Measurements from ENCODE around the gene COL25A1. TPM values are rescaled to one million over a fixed set of nuclear protein-coding genes. Genes with fewer than 3 reads are reported as not detected.

Gene COL25A1
- total RNA-seq, 1 donor from 2014 or later = 5.6 TPM

DNA sequence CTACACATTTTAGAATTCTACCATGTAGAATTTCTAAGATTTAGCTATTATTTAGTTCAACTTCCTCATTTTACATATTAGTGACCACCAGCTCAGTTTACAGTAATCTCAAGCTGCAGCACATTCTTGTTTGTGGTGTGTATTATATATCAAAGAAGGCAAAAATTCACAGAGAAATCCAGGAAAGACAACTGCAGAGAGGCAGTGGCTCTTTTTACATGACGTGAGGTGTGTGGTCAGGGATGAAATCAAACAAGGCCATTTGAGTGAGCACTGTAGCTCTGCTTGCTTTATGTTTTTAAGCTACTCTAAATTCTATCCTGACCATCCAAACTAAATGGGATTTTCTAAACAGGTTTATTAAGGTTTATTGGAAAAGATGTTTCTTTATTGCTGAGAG lies 71.1 kb downstream of the COL25A1 start:
- intact Hi-C loops (cut with DNase I) = no loop called here
- no peak for DNase-seq (ENCODE audit: low spot score in 2 of 2)
- Histone ChIP-seq H3K4me1 (no peaks in the 10 kb centered on the region), H3K27me3 (no peaks in the 10 kb centered on the region), H3K9me3 (no peaks in the 10 kb centered on the region), H3K4me3 (no peak overlapping the region), H3K27ac (no peak overlapping the region), H3K36me3 (no peaks in the 10 kb centered on the region)
- no peak for TF ChIP-seq CTCF (IDR thresholded peaks at IDR 0.05)

GRCh38 chr4:109229028-109229427 lies 73.4 kb downstream of the COL25A1 start:
- H3K27ac ChIP-seq = no peak overlapping the region
- no peak for DNase-seq (ENCODE audit: low spot score in 2 of 2)
- no peaks in the 10 kb centered on the region for H3K36me3 ChIP-seq
- H3K4me1 ChIP-seq = no peaks in the 10 kb centered on the region
- H3K27me3 ChIP-seq = no peaks in the 10 kb centered on the region
- H3K9me3 ChIP-seq = no peaks in the 10 kb centered on the region
- no peak overlapping the region for H3K4me3 ChIP-seq
- no peak for TF ChIP-seq CTCF (IDR thresholded peaks at IDR 0.05)
- intact Hi-C loops (cut with DNase I) = no loop called here

GRCh38 chr4:109218288-109218687 lies 84.2 kb downstream of the COL25A1 start:
- no peak overlapping the region for H3K4me3 ChIP-seq
- intact Hi-C loops (cut with DNase I) = no loop called here
- no peak for TF ChIP-seq CTCF (IDR thresholded peaks at IDR 0.05)
- no peak for DNase-seq (ENCODE audit: low spot score in 2 of 2)
- no peaks in the 10 kb centered on the region for H3K36me3 ChIP-seq
- no peaks in the 10 kb centered on the region for H3K9me3 ChIP-seq
- no peaks in the 10 kb centered on the region for H3K27me3 ChIP-seq
- H3K4me1 ChIP-seq = peaks cover 0 to 5% of the 10 kb centered on the region in 2 donors
- H3K27ac ChIP-seq = no peak overlapping the region

DNA sequence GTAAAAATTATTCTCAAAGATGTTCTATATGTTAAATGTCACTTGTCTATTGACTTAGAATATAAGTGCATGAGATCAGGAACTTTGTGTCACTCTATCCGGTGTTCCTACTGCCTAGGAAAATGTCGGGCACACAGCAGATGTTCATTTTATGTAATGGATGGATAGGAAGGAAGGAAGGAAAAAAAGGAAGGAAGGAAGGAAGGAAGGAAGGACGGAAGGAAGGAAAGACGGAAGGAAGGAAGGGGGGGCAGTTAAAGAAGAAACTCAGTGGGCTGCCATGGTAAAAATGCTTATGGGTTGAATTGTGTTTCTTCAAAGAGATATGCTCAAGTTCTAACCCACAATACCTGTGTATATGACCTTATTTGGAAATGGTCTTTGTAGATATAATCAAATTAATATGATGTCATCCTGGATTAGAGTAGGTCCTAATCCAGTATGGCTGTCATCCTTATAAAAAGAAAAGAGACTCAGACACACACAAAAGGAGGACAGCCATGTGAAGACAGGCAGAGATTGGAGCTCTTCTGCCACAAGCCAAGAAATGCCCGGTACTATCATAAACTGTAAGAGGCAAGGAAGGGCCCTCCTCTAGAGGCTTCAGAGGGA lies 86.3 kb downstream of the COL25A1 start:
- H3K36me3 ChIP-seq = no peaks in the 10 kb centered on the region
- intact Hi-C loops (cut with DNase I) = no loop called here
- no peaks in the 10 kb centered on the region for H3K27me3 ChIP-seq
- no peak overlapping the region for H3K4me3 ChIP-seq
- DNase-seq (ENCODE audit: low spot score in 2 of 2) = no peak
- no peak for TF ChIP-seq CTCF (IDR thresholded peaks at IDR 0.05)
- H3K9me3 ChIP-seq = no peaks in the 10 kb centered on the region
- H3K27ac ChIP-seq = no peak overlapping the region
- peaks cover 0 to 5% of the 10 kb centered on the region in 2 donors for H3K4me1 ChIP-seq

DNA sequence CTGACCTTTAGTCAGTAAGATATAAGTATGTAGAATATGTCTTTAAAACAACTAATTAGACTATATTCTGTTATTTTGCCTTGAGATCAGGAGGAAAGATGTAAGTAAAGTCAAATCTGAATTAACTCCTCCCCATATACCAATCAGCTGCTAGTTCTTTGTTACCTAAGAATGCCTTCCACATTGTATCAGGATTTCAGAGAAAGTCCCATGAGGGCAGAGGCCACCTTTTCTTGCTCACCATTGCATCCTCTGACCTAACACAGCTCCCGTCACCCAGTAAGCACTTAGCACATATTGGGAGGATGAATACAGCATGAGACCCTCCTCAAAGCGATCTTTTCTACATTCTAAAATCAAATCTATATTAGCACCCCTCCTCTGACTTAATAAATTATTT lies 87.0 kb downstream of the COL25A1 start:
- no peak overlapping the region for H3K27ac ChIP-seq
- H3K4me1 ChIP-seq = peaks cover 0 to 5% of the 10 kb centered on the region in 2 donors

More for the DNA sequence above, 87.0 kb downstream of the COL25A1 start:
- no peak for DNase-seq (ENCODE audit: low spot score in 2 of 2)
- H3K4me3 ChIP-seq = no peak overlapping the region
- no peaks in the 10 kb centered on the region for H3K36me3 ChIP-seq
- H3K9me3 ChIP-seq = no peaks in the 10 kb centered on the region
- intact Hi-C loops (cut with DNase I) = no loop called here
- H3K27me3 ChIP-seq = no peaks in the 10 kb centered on the region
- TF ChIP-seq CTCF (IDR thresholded peaks at IDR 0.05) = no peak

Measured in ascending aorta (tissue), 2 donors.